NK-92 (cell line): ENCODE data around the gene PRB3.

Source experiments
- DNase-seq: peaks from one replicate; lab custom pipeline; 2025; ENCODE audit not compliant: unreplicated experiment; lab: John Stamatoyannopoulos, UW

Gene PRB3

DNA sequence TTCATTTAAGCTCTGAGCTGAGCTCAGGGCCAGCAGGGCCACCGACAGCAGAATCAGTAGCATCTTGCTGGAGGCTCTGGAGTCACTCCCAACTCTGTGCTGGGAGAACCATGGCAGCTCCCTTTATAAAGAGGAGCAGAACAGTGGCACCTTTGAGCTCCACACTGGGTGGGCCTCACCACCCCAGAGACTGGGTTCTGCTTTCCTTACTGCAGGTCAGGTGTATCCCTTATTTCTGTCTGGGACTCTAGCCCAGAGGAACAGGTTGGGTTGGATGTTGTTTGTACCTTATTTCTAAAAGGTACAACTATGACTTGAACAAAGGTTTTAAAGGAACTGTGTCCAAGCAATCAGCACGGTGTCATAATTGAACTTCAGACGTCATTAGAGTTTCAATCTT is at the start of gene PRB3:
Gene PRB3 (minus strand): TSS at position 101 of the 400 bp plus-strand sequence. CDS start 38 bp downstream, at position 63.
- no peak for DNase-seq

DNA sequence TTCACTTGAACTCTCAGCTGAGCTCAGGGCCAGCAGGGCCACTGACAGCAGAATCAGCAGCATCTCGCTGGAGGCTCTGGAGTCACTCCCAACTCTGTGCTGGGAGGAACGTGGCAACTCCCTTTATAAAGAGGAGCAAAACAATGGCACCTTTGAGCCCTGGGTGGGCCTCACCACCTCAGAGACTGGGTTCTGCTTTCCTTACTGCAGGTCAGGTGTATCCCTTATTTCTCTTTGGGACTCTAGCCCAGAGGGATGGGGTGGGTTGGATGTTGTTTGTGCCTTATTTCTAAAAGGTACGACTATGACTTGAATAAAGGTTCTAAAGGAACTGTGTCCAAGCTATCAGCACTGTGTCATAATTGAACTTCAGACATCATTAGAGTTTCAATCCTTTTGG is 40.8 kb upstream of the PRB3 start, which contains the start of gene PRB4:
Gene PRB4 (minus strand): TSS at position 101 of the 400 bp plus-strand sequence. CDS start 38 bp downstream, at position 63.
- no peak for DNase-seq

DNA sequence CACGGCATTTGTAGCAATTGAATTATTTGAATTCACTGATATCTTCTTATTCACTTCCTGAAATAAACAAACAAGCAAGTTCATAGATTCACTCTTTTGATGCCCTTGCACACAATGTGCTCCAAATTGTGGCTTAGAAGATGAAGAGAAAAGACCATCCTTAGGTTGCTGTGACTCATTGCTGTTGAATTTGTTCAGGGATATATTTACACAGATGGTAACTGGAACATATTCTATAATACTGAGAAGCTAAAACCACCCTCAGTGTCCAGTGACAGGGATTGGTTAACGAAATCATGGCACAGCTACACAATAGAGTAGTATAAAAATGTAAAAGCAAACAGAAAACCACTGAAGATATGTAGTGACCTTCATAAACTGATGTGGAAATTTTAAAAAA is 37.6 kb upstream of the PRB3 start:
- DNase-seq = no peak

DNA sequence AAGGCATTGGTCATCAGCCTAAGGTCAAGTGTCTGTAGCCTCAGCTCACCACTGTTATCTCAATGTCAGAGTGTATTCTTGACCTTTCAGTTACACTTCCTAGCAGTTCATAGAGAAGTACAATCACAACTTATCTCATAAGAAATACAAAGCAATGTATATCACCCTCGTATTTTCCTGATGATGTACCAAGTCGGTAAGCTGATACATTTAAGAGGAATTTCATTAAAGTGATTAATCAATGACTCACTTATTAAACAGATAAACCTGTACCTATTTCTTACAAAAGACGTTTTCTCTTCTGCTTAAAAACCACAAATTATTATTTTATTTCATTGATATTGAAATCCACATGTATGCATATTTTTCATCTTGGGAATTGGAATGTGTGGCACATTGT is 3.9 kb upstream of the PRB3 start:
- DNase-seq = no peak

DNA sequence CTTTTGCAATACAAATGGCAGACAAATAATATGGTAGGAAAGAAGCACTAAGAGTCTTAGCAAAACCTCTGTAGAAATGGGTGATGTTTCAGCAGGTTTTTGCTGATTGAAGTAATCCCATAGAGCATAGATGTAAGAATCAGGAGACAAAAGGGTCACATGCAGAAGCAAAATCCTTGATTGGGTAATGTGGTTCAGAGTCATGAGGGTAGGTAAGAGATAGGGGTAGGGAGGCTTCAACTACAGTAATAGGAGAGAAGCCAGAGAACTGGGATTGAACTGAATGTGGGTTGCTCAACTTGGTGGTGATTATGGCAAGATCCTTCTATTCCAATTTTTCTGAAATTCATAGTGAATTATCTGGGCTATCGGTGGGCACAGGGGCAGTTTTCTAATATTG is 5.0 kb downstream of the PRB3 start:
- DNase-seq = no peak

DNA sequence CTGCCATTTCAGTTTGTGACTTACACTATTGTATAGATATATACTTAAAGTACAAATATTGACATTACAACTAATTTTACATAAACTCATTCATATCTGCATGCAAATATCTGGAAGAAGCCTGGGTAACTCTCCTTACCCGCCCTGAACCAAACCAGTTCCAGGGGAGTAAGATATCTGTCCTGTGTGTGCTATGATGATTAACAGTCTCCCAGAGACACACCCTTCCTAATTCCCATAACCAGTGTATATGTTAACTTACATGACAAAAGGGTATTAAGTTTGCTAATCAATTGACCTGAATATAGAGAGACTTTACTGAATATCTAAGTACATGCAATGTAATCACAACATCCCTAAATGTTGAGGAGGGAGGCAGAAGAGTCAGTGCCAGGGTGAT is 23.0 kb downstream of the PRB3 start:
- no peak for DNase-seq

DNA sequence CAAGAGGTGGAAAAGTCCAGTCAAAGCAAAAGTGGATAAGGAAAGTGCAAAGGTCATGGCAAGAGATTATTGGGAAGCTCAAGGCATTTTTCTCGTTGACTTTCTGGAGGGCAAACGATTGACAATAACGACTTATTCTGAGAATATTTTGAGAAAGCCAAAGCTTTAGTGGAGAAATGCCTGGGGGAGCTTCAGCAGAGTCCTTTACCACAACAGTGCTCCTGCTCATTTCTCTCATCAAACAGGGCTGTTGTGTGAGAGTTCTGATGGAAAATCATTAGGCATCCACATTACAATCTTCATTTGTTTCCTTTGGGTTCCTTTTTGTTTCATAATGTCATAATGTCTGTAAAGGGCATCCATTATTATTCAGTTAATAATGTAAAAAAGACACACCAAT is 26.9 kb downstream of the PRB3 start:
- no peak for DNase-seq

DNA sequence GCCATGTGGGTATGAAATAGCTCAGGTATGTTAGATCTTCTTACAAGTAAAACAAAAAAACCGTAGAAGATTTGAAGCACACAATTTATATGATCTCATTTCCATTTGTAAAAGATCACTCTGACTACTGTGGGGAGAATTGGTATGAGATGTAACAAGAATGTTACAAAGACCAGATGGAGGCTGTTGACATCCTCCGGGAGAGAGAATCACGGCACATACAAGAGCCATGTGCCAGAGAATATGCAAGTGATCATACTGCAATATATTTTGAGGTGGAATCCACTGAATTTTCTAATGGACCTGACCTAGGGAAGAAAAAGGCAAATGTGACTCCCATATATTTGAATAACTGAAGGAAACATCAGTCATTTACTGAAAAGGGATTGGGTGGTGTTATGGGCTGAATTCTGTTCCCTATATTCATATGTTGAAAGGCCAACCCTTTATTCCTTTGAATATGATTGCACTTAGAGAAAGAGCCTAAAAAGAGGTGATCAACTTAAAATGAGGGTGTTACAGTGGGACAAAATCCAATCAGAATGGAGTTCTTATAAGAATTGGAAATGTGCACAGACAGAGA is 29.1 kb downstream of the PRB3 start:
- DNase-seq = no peak

DNA sequence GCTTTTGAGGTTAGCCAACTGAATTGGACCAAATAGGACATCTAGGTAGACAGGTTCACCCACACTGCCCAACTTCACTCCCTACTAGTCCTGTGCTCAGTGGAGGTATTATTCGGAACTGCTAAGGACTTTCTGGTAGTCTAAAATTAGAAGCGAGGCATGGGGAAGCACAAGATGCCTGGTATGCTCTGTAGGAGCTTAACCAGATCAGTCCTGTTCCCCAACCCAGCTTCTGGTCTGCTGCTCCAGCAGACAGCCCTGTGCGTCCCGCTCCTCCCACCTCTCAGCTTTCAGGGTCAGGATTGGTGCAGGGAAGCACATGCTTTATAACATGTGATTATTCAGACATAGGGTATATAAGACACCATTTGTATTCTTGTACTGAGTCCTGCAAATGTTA is 31.2 kb downstream of the PRB3 start:
- no peak for DNase-seq

DNA sequence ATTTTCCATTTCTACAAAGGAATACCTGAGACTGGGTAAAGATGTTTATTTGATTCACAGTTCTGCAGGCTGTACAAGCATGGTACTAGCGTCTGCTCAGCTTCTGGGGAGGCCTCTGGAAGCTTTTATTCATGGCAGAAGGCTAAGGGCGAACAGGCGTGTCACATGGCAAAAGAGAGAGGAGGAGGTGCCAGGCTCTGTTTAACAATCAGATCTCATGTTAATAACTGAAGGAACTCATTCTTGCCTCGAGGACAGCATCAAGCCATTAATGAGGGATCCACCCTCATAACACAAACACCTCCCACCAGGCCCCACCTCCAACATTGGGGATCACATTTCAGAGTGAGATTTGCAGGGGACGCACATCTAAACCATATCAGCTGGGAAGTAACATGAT is 36.0 kb downstream of the PRB3 start:
- DNase-seq = no peak

DNA sequence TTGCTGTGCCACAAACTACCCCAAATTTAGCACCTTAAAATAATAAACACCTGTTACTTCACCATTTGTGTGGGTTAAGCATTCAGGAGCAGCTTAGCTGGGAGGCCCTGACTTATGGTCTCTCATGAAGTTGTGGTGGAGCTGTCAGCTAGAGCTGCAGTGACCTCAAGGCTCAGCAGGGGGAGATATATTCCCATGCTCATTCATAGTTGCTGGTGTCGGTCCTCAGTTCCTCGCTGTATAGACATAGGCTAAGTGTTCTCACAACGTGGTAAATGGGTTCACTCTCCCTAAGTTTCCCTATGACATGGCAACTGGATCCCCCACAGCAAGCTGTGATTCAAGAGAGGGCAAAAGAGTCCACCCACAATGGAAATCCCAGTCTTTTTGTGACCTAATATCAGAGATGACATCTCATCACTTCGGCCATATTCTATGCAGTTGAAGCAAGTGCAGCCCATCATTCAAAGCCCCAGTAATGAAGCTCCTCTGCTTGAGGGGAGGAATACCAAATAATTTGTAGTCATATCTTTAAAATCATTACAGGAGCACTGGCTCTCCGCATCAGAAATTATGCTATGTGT is 41.1 kb downstream of the PRB3 start:
- no peak for DNase-seq

DNA sequence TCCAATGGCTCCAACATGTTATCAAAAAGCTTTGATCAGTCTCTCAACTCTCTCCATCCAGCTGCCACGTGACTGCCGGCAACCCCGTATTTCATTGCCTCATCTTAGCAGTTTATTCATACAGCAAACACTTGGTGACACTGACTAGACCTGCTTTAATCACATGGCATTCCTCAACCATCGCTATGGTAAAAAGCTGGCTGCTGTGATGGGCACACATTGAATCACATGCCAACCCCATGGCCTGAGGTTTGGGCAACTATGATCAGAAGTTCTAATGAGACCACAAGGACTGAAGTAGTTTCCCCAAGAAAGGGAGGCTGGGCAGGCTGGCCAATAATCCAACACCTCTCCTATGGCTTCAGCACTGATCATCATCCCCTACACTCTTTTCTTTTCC is 42.1 kb downstream of the PRB3 start:
- no peak for DNase-seq
